ENCODE data around the gene GFPT1. TPM values are rescaled to one million over a fixed set of nuclear protein-coding genes. Genes with fewer than 3 reads are reported as not detected.
"Not testable (repeated sequence)": the region's sequence is repeated elsewhere in the genome, so short reads cannot be mapped to it uniquely, and the experiment has no call there.

GFPT1 gene
- total and polyA plus RNA-seq, 7 experiments from 2014 or later: 8.4 to 29.8 (median 15.6) TPM

GRCh38 chr2:69424419-69424818 is 37.4 kb upstream of the GFPT1 start:
- Histone ChIP-seq H3K27me3 (ENCODE audit: control insufficient read depth in 2 of 2, insufficient read depth in 2 of 2, low read length in 2 of 2) (no peaks in the 10 kb centered on the region), H3K36me3 (ENCODE audit: control insufficient read depth in 2 of 3, insufficient read depth in 3 of 3, low read length in 3 of 3) (peaks cover 3 to 23% (median 10%) of the 10 kb centered on the region in 3 experiments), H3K4me3 (ENCODE audit: low read length) (no peak overlapping the region), H3K27ac (ENCODE audit: low read depth, low read length) (no peak overlapping the region), H3K4me1 (ENCODE audit: control insufficient read depth in 2 of 2, insufficient read depth in 2 of 2, low read length in 2 of 2) (no peaks in the 10 kb centered on the region), H3K9me3 (ENCODE audit: control insufficient read depth in 2 of 3, low read length in 3 of 3) (no peaks in the 10 kb centered on the region)
- no peak overlapping the region for H3K4me3 Mint-ChIP-seq
- DNase-seq (no peak), ATAC-seq (no peak)
- intact Hi-C loops (cut with micrococcal nuclease): no loop called here
- no peak overlapping the region for H3K27ac Mint-ChIP-seq
- no peaks in the 10 kb centered on the region for H3K27me3 Mint-ChIP-seq
- no peaks in the 10 kb centered on the region for H3K9me3 Mint-ChIP-seq
- peaks cover 0 to 28% (median 9%) of the 10 kb centered on the region in 5 donors for H3K36me3 Mint-ChIP-seq
- ChIA-PET CTCF (no interaction called here), POLR2A (no interaction called here)
- peaks cover 0 to 4% (median 0%) of the 10 kb centered on the region in 7 donors for H3K4me1 Mint-ChIP-seq

GRCh38 chr2:69422198-69422597 is 35.2 kb upstream of the GFPT1 start:
- H3K4me3 Mint-ChIP-seq: no peak overlapping the region
- H3K9me3 Mint-ChIP-seq: no peaks in the 10 kb centered on the region
- Histone ChIP-seq H3K9me3 (ENCODE audit: control insufficient read depth in 2 of 3, low read length in 3 of 3) (no peaks in the 10 kb centered on the region), H3K27ac (ENCODE audit: low read depth, low read length) (no peak overlapping the region), H3K4me1 (ENCODE audit: control insufficient read depth in 2 of 2, insufficient read depth in 2 of 2, low read length in 2 of 2) (no peaks in the 10 kb centered on the region), H3K27me3 (ENCODE audit: control insufficient read depth in 2 of 2, insufficient read depth in 2 of 2, low read length in 2 of 2) (no peaks in the 10 kb centered on the region), H3K36me3 (ENCODE audit: control insufficient read depth in 2 of 3, insufficient read depth in 3 of 3, low read length in 3 of 3) (peaks cover 0 to 28% (median 6%) of the 10 kb centered on the region in 3 experiments), H3K4me3 (ENCODE audit: low read length) (no peak overlapping the region)
- no peaks in the 10 kb centered on the region for H3K4me1 Mint-ChIP-seq
- DNase-seq: no peak
- ChIA-PET POLR2A (interaction anchor here (0.6 kb wide), 1 partner anchor 74 kb away, joined by 3 read pairs; no protein-coding TSS in a partner anchor), CTCF (interaction anchor here (0.7 kb wide), 1 partner anchor 143 kb away, joined by 3 read pairs; no protein-coding TSS in a partner anchor)
- no peaks in the 10 kb centered on the region for H3K27me3 Mint-ChIP-seq
- intact Hi-C loops (cut with micrococcal nuclease): no loop called here
- H3K27ac Mint-ChIP-seq: peak overlapping the region in 2 of 9 donors; percentile 43 to 76
- ATAC-seq: no peak
- peaks cover 0 to 32% (median 13%) of the 10 kb centered on the region in 5 donors for H3K36me3 Mint-ChIP-seq

DNA sequence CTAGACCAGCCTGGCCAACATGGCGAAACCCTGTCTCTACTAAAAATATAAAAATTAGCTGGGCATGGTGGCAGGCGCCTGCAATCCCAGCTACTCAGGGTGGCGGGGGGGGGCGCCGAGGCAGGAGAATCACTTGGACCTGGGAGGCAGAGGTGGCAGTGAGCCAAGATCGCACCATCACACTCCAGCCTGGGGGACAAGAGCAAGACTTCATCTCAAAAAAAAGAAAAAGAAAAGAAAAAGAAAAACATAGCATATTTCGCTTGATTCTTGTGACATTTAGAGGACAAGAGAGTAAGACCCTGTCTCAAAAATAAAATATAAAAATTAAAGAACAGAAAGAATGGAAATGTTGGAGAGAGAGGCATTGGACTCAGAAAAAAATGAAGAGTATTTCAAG is 32.1 kb upstream of the GFPT1 start:
- H3K4me1 Mint-ChIP-seq; H3K27me3 Mint-ChIP-seq; H3K4me3 ChIP-seq (ENCODE audit: low read length); DNase-seq; H3K9me3 Mint-ChIP-seq; CTCF ChIA-PET; H3K27ac Mint-ChIP-seq; H3K4me3 Mint-ChIP-seq; intact Hi-C loops (cut with micrococcal nuclease); H3K9me3 ChIP-seq (ENCODE audit: control insufficient read depth in 2 of 3, low read length in 3 of 3); H3K27ac ChIP-seq (ENCODE audit: low read depth, low read length); ATAC-seq; H3K4me1 ChIP-seq (ENCODE audit: control insufficient read depth in 2 of 2, insufficient read depth in 2 of 2, low read length in 2 of 2); H3K27me3 ChIP-seq (ENCODE audit: control insufficient read depth in 2 of 2, insufficient read depth in 2 of 2, low read length in 2 of 2): not testable (repeated sequence)
- H3K36me3 Mint-ChIP-seq: peaks cover 0 to 32% (median 14%) of the 10 kb centered on the region in 5 donors
- H3K36me3 ChIP-seq (ENCODE audit: control insufficient read depth in 2 of 3, insufficient read depth in 3 of 3, low read length in 3 of 3): peaks cover 0 to 33% (median 4%) of the 10 kb centered on the region in 3 experiments
- POLR2A ChIA-PET: interaction anchor here (3.2 kb wide), 1 partner anchor 18 kb away, joined by 9 read pairs; the partner anchor contains the start of gene NFU1

- ATAC-seq: no peak
- peaks cover 0 to 50% (median 4%) of the 10 kb centered on the region in 3 experiments for H3K36me3 ChIP-seq (ENCODE audit: control insufficient read depth in 2 of 3, insufficient read depth in 3 of 3, low read length in 3 of 3)
Measured at GRCh38 chr2:69416147-69416546, 29.1 kb upstream of the GFPT1 start.

GRCh38 chr2:69411120-69411519 is 24.1 kb upstream of the GFPT1 start:
- Mint-ChIP-seq H3K9me3 (peaks cover 0 to 2% (median 0%) of the 10 kb centered on the region in 11 donors), H3K27ac (no peak overlapping the region), H3K36me3 (peaks cover 0 to 30% (median 19%) of the 10 kb centered on the region in 5 donors), H3K4me3 (no peak overlapping the region), H3K4me1 (peaks cover 0 to 4% (median 0%) of the 10 kb centered on the region in 7 donors), H3K27me3 (no peaks in the 10 kb centered on the region)
- ChIA-PET POLR2A (interaction anchor here (0.6 to 1.1 kb wide), 2 partner anchors 14 to 239 kb away, joined by 3 to 8 read pairs; no protein-coding TSS in a partner anchor), CTCF (no interaction called here)
- intact Hi-C loops (cut with micrococcal nuclease): no loop called here
- no peaks in the 10 kb centered on the region for H3K9me3 ChIP-seq (ENCODE audit: control insufficient read depth in 2 of 3, low read length in 3 of 3)
- no peak for ATAC-seq
- H3K27ac ChIP-seq (ENCODE audit: low read depth, low read length): no peak overlapping the region
- no peaks in the 10 kb centered on the region for H3K4me1 ChIP-seq (ENCODE audit: control insufficient read depth in 2 of 2, insufficient read depth in 2 of 2, low read length in 2 of 2)
- H3K27me3 ChIP-seq (ENCODE audit: control insufficient read depth in 2 of 2, insufficient read depth in 2 of 2, low read length in 2 of 2): no peaks in the 10 kb centered on the region
- H3K4me3 ChIP-seq (ENCODE audit: low read length): no peak overlapping the region
- DNase-seq: no peak
- H3K36me3 ChIP-seq (ENCODE audit: control insufficient read depth in 2 of 3, insufficient read depth in 3 of 3, low read length in 3 of 3): peaks cover 0 to 32% (median 4%) of the 10 kb centered on the region in 3 experiments

More at GRCh38 chr2:69416147-69416546, 29.1 kb upstream of the GFPT1 start:
- Mint-ChIP-seq H3K9me3 (no peaks in the 10 kb centered on the region), H3K36me3 (peaks cover 0 to 23% (median 14%) of the 10 kb centered on the region in 5 donors), H3K27ac (no peak overlapping the region), H3K27me3 (no peaks in the 10 kb centered on the region), H3K4me3 (no peak overlapping the region), H3K4me1 (peaks cover 0 to 1% (median 0%) of the 10 kb centered on the region in 7 donors)
- no peak overlapping the region for H3K4me3 ChIP-seq (ENCODE audit: low read length)
- intact Hi-C loops (cut with micrococcal nuclease): no loop called here
- POLR2A ChIA-PET: no interaction called here
- CTCF ChIA-PET: no interaction called here
- H3K27ac ChIP-seq (ENCODE audit: low read depth, low read length): no peak overlapping the region
- no peaks in the 10 kb centered on the region for H3K9me3 ChIP-seq (ENCODE audit: control insufficient read depth in 2 of 3, low read length in 3 of 3)
- DNase-seq: no peak
- no peaks in the 10 kb centered on the region for H3K4me1 ChIP-seq (ENCODE audit: control insufficient read depth in 2 of 2, insufficient read depth in 2 of 2, low read length in 2 of 2)
- no peaks in the 10 kb centered on the region for H3K27me3 ChIP-seq (ENCODE audit: control insufficient read depth in 2 of 2, insufficient read depth in 2 of 2, low read length in 2 of 2)

- Histone ChIP-seq H3K36me3 (ENCODE audit: control insufficient read depth in 2 of 3, insufficient read depth in 3 of 3, low read length in 3 of 3) (peaks cover 0 to 32% (median 4%) of the 10 kb centered on the region in 3 experiments), H3K4me3 (ENCODE audit: low read length) (no peak overlapping the region), H3K4me1 (ENCODE audit: control insufficient read depth in 2 of 2, insufficient read depth in 2 of 2, low read length in 2 of 2) (no peaks in the 10 kb centered on the region), H3K9me3 (ENCODE audit: control insufficient read depth in 2 of 3, low read length in 3 of 3) (no peaks in the 10 kb centered on the region), H3K27me3 (ENCODE audit: control insufficient read depth in 2 of 2, insufficient read depth in 2 of 2, low read length in 2 of 2) (no peaks in the 10 kb centered on the region), H3K27ac (ENCODE audit: low read depth, low read length) (no peak overlapping the region)
- Mint-ChIP-seq H3K9me3 (peaks cover 0 to 4% (median 0%) of the 10 kb centered on the region in 11 donors), H3K27ac (no peak overlapping the region), H3K36me3 (peaks cover 8 to 56% (median 38%) of the 10 kb centered on the region in 5 donors), H3K4me1 (peaks cover 0 to 7% (median 0%) of the 10 kb centered on the region in 7 donors), H3K4me3 (no peak overlapping the region), H3K27me3 (no peaks in the 10 kb centered on the region)
- CTCF ChIA-PET: no interaction called here
- intact Hi-C loops (cut with micrococcal nuclease): no loop called here
- POLR2A ChIA-PET: no interaction called here
- no peak for DNase-seq
- ATAC-seq: no peak
Measured at GRCh38 chr2:69405306-69405705, 18.3 kb upstream of the GFPT1 start.

DNA sequence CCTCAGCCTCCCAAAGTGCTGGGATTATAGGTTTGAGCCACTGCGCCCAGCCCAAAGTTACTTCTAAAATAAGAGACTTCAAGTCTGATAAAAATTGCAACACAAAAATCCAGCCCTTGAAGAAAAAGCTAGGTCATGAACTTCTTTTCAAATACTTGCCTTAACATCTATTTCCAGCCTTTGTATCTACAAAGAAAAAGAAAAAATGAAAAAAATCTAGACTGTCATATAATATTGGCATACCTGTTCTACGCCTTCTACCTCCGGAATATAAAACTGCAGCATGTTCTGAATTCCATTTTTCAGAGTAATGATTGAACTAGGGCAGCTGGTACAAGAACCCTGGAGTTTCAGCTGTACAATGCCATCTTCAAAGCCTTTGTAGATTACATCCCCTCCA is 13.1 kb upstream of the GFPT1 start:
- Mint-ChIP-seq H3K4me1 (peaks cover 0 to 4% (median 0%) of the 10 kb centered on the region in 7 donors), H3K27me3 (no peaks in the 10 kb centered on the region), H3K36me3 (peaks cover 8 to 37% (median 21%) of the 10 kb centered on the region in 5 donors), H3K9me3 (peaks cover 0 to 2% (median 0%) of the 10 kb centered on the region in 11 donors), H3K27ac (no peak overlapping the region), H3K4me3 (no peak overlapping the region)
- DNase-seq (no peak), ATAC-seq (no peak)
- Histone ChIP-seq H3K27me3 (ENCODE audit: control insufficient read depth in 2 of 2, insufficient read depth in 2 of 2, low read length in 2 of 2) (no peaks in the 10 kb centered on the region), H3K27ac (ENCODE audit: low read depth, low read length) (no peak overlapping the region), H3K4me1 (ENCODE audit: control insufficient read depth in 2 of 2, insufficient read depth in 2 of 2, low read length in 2 of 2) (no peaks in the 10 kb centered on the region), H3K9me3 (ENCODE audit: control insufficient read depth in 2 of 3, low read length in 3 of 3) (no peaks in the 10 kb centered on the region), H3K4me3 (ENCODE audit: low read length) (no peak overlapping the region), H3K36me3 (ENCODE audit: control insufficient read depth in 2 of 3, insufficient read depth in 3 of 3, low read length in 3 of 3) (peaks cover 0 to 37% (median 5%) of the 10 kb centered on the region in 3 experiments)
- intact Hi-C loops (cut with micrococcal nuclease): no loop called here
- ChIA-PET POLR2A (interaction anchor here (0.8 to 0.9 kb wide), 2 partner anchors 12 to 40 kb away, joined by 3 to 4 read pairs; no protein-coding TSS in a partner anchor), CTCF (interaction anchor here (0.7 kb wide), 1 partner anchor 544 kb away, joined by 3 read pairs; no protein-coding TSS in a partner anchor)

All from naive thymus-derived CD4-positive, alpha-beta T cell (primary cell).